HFF-Myc (cell line): ENCODE data around the gene CYP17A1.

Experiments
- DNase-seq: peaks from one replicate; pipeline ENCODE4 v3.0.0-alpha.2; 2011; ENCODE audit warnings: low read depth; ENCODE audit errors: extremely low read depth
- H3K4me3 ChIP-seq: replicated peaks from 2 replicates; pipeline ENCODE4 v1.5.1; 2011; ENCODE audit warnings: low read depth, mild to moderate bottlenecking, control low read depth, low read length
- CTCF ChIP-seq: IDR thresholded peaks from 2 replicates; pipeline ENCODE4 v1.5.1; 2012; ENCODE audit warnings: mild to moderate bottlenecking, low read depth, low read length, control low read depth; ENCODE audit errors: missing control alignments

CYP17A1 gene

GRCh38 chr10:102837230-102837721 is at the start of gene CYP17A1:
TSS of gene CYP17A1 (minus strand) at chr10:102837413. CDS start at chr10:102837361, 52 bp downstream.
- H3K4me3 ChIP-seq = no peak within 1 kb of the TSS
- TF ChIP-seq CTCF = no peak
- no peak for DNase-seq

- no peak for TF ChIP-seq CTCF
- DNase-seq = no peak
- H3K4me3 ChIP-seq = no peak overlapping the region
Measured at GRCh38 chr10:102880256-102880655, 43.0 kb upstream of the CYP17A1 start.

- no peak for DNase-seq
- no peak overlapping the region for H3K4me3 ChIP-seq
- no peak for TF ChIP-seq CTCF
Measured at GRCh38 chr10:102878629-102879028, 41.4 kb upstream of the CYP17A1 start.

GRCh38 chr10:102876747-102877153 is 39.5 kb upstream of the CYP17A1 start:
- no peak overlapping the region for H3K4me3 ChIP-seq
- TF ChIP-seq CTCF = no peak
- DNase-seq = no peak

GRCh38 chr10:102872163-102872562 is 35.0 kb upstream of the CYP17A1 start:
- no peak for TF ChIP-seq CTCF

GRCh38 chr10:102870221-102870620 is 33.0 kb upstream of the CYP17A1 start:
- TF ChIP-seq CTCF = no peak
- no peak for DNase-seq
- H3K4me3 ChIP-seq = peak overlapping the region; percentile 43

More at GRCh38 chr10:102872163-102872562, 35.0 kb upstream of the CYP17A1 start:
- no peak for DNase-seq
- H3K4me3 ChIP-seq = no peak overlapping the region
